ENCODE results near the gene ZBTB1. TPM values are rescaled to one million over a fixed set of nuclear protein-coding genes. Genes with fewer than 3 reads are reported as not detected.

ZBTB1 gene
- total RNA-seq, 2 donors from 2014 or later, result 18.5 to 21.2 TPM

GRCh38 chr14:64468451-64468850 is 36.1 kb upstream of the ZBTB1 start:
- no peaks in the 10 kb centered on the region for H3K9me3 ChIP-seq
- peaks cover 0 to 5% of the 10 kb centered on the region in 2 donors for H3K4me1 ChIP-seq
- no peaks in the 10 kb centered on the region for H3K27me3 ChIP-seq
- no peak overlapping the region for H3K27ac ChIP-seq
- no peak for TF ChIP-seq CTCF (IDR thresholded peaks at IDR 0.05)
- H3K36me3 ChIP-seq, result no peaks in the 10 kb centered on the region
- no peak for DNase-seq (ENCODE audit: low spot score)
- no peak overlapping the region for H3K4me3 ChIP-seq

DNA sequence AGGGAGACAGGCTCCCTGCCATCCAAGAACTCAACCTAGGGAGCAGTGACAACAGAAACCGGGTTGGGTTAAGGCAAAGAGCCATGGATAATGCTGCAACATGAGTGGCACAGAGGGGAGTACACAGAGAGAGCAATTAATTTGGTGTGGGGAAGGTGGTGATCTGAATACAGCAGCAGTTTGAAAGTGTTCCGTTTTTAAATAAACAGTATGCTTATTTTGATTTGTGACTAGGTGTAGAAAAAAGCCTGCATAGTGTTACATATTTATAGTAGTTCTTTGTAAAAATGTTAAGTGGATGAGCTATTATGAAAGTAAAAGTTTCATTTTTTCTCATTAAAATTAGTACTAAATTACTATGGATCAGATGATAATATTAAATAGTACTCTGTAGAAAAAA is 30.5 kb upstream of the ZBTB1 start:
- H3K36me3 ChIP-seq, result no peaks in the 10 kb centered on the region
- DNase-seq (ENCODE audit: low spot score), result no peak
- no peaks in the 10 kb centered on the region for H3K4me1 ChIP-seq
- H3K27ac ChIP-seq, result no peak overlapping the region
- H3K27me3 ChIP-seq, result no peaks in the 10 kb centered on the region
- no peak for TF ChIP-seq CTCF (IDR thresholded peaks at IDR 0.05)
- H3K4me3 ChIP-seq, result no peak overlapping the region
- no peaks in the 10 kb centered on the region for H3K9me3 ChIP-seq

- H3K4me3 ChIP-seq, result no peak overlapping the region
- DNase-seq (ENCODE audit: low spot score), result no peak
- H3K27me3 ChIP-seq, result no peaks in the 10 kb centered on the region
- no peaks in the 10 kb centered on the region for H3K36me3 ChIP-seq
- H3K27ac ChIP-seq, result no peak overlapping the region
- no peaks in the 10 kb centered on the region for H3K9me3 ChIP-seq
- H3K4me1 ChIP-seq, result no peaks in the 10 kb centered on the region
- TF ChIP-seq CTCF (IDR thresholded peaks at IDR 0.05), result no peak
Observed at GRCh38 chr14:64474698-64475097, 29.9 kb upstream of the ZBTB1 start.

DNA sequence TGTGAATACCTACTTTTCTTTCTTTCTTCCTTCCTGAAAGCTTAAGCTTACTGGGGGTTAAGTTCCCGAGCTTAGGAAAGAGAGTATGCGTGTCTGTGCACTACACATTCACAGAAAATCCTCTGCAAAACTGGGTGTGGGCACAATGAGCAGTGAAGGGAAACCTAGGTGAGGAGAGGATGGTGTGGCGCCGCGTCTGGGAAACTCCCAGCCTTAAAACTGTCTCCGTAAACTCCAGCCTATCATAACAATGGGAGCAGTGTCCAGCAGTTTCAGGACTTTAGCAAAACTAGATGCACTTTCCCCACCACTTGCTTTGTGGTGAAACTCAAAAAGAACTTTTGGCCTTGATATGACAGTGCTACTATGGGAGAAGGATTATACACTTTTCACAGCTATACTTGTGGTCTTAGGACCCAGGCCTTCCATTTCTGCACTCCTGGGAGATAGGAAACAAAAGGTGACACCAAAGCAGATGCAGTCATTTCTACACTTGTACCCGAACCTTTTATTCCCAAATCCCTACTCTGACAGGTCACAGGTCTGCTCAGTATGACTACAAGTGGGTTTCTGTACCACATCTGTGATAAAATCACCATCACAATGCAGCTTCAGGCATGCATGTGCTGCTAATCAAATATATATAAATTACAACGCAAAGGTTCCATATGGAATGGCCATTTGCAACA is 28.8 kb upstream of the ZBTB1 start:
- Histone ChIP-seq H3K36me3 (no peaks in the 10 kb centered on the region), H3K4me3 (no peak overlapping the region), H3K27ac (no peak overlapping the region), H3K4me1 (no peaks in the 10 kb centered on the region), H3K27me3 (no peaks in the 10 kb centered on the region), H3K9me3 (no peaks in the 10 kb centered on the region)
- no peak for TF ChIP-seq CTCF (IDR thresholded peaks at IDR 0.05)
- DNase-seq (ENCODE audit: low spot score), result no peak

- H3K27ac ChIP-seq, result no peak overlapping the region
- no peak for DNase-seq (ENCODE audit: low spot score)
- no peak for TF ChIP-seq CTCF (IDR thresholded peaks at IDR 0.05)
Observed at GRCh38 chr14:64476438-64476837, 28.1 kb upstream of the ZBTB1 start.

More at GRCh38 chr14:64476438-64476837, 28.1 kb upstream of the ZBTB1 start:
- Histone ChIP-seq H3K9me3 (no peaks in the 10 kb centered on the region), H3K4me1 (no peaks in the 10 kb centered on the region), H3K36me3 (no peaks in the 10 kb centered on the region), H3K4me3 (no peak overlapping the region), H3K27me3 (no peaks in the 10 kb centered on the region)

Data from right atrium auricular region (tissue), 2 donors.